K562 (cell line): ENCODE measurements around the gene OPA3. TPM values are rescaled to one million over a fixed set of nuclear protein-coding genes. Genes with fewer than 3 reads are reported as not detected.

Source experiments
- CBFB ChIP-seq: sonication (generic); formaldehyde crosslinking; IDR thresholded peaks from 2 replicates; pipeline ENCODE4 v1.4.0; 2020; ENCODE audit warnings: mild to moderate bottlenecking, missing genetic modification reagents
- CC2D1A ChIP-seq: fragments of 450-650 bp; IDR thresholded peaks from 2 replicates; pipeline ENCODE4 v1.6.1; 2017; ENCODE audit warnings: mild to moderate bottlenecking
- E2F3 ChIP-seq: fragments of 250-450 bp; sonication (Bioruptor Pico); IDR thresholded peaks from 2 replicates; pipeline ENCODE4 v1.4.0; 2020; ENCODE audit warnings: mild to moderate bottlenecking
- ELK1 ChIP-seq: sonication (generic); formaldehyde crosslinking; IDR thresholded peaks from 2 replicates; pipeline ENCODE4 v1.8.1; 2022; ENCODE audit warnings: missing genetic modification reagents
- ERF ChIP-seq: fragments of 450-650 bp; formaldehyde crosslinking; IDR thresholded peaks from 2 replicates; pipeline ENCODE4 v1.4.0; 2020; ENCODE audit warnings: mild to moderate bottlenecking, mixed read lengths
- HMG20A ChIP-seq: fragments of 450-650 bp; formaldehyde crosslinking; conservative IDR thresholded peaks from 2 replicates; pipeline ENCODE4 v1.4.0; 2020; ENCODE audit warnings: mild to moderate bottlenecking, mixed read lengths
- ID3 ChIP-seq, 2 experiments: fragments of 250-450 bp in 1 of 2; fragments of 450-650 bp in 1 of 2; sonication (Bioruptor Pico) in 1 of 2; IDR thresholded peaks; 2 replicates each; pipeline versions ENCODE4 v1.6.1 to v1.8.0; 2016 to 2021; ENCODE audit warnings: mild to moderate bottlenecking in 2 of 2, moderate library complexity in 2 of 2, missing compliant biosample characterization in 1 of 2, missing genetic modification characterization in 1 of 2
- LARP7 ChIP-seq: fragments of 450-650 bp; IDR thresholded peaks from 2 replicates; pipeline ENCODE4 v1.6.1; 2016
- MAZ ChIP-seq, 2 experiments: fragments of 450-650 bp in 1 of 2; sonication (generic) in 1 of 2; formaldehyde crosslinking; IDR thresholded peaks in 1 of 2; conservative IDR thresholded peaks in 1 of 2; 2 replicates each; pipeline versions ENCODE4 v1.4.0 to v1.5.0; 2020; ENCODE audit warnings: mild to moderate bottlenecking in 1 of 2, missing genetic modification reagents in 1 of 2
- MECOM ChIP-seq: fragments of 250-450 bp; sonication (Bioruptor Pico); IDR thresholded peaks from 2 replicates; pipeline ENCODE4 v1.8.0; 2022; ENCODE audit warnings: inconsistent platforms
- PHF21A ChIP-seq: fragments of 450-650 bp; IDR thresholded peaks from 2 replicates; pipeline ENCODE4 v1.6.1; 2017; ENCODE audit warnings: low read depth, borderline replicate concordance
- POLR2AphosphoS2 ChIP-seq: IDR thresholded peaks from 2 replicates; pipeline ENCODE4 v1.6.1; 2012; ENCODE audit warnings: low read length, improper control_type of control experiment
- THRAP3 ChIP-seq: fragments of 450-650 bp; IDR thresholded peaks from 2 replicates; pipeline ENCODE4 v1.6.1; 2016; ENCODE audit warnings: mild to moderate bottlenecking, inconsistent platforms, borderline replicate concordance
- ZBTB49 ChIP-seq: sonication (generic); formaldehyde crosslinking; IDR thresholded peaks from 2 replicates; pipeline ENCODE4 v1.8.0; 2022; ENCODE audit warnings: missing genetic modification reagents, mild to moderate bottlenecking, borderline replicate concordance
- ZC3H4 ChIP-seq: sonication (generic); formaldehyde crosslinking; IDR thresholded peaks from 2 replicates; pipeline ENCODE4 v1.9.0; 2021; ENCODE audit warnings: missing genetic modification reagents, borderline replicate concordance
- ZFX ChIP-seq: sonication (generic); formaldehyde crosslinking; IDR thresholded peaks from 2 replicates; pipeline ENCODE4 v1.8.0; 2022; ENCODE audit warnings: mild to moderate bottlenecking, missing genetic modification reagents, moderate library complexity
- ZNF140 ChIP-seq: fragments of 250-450 bp; sonication (Bioruptor Pico); IDR thresholded peaks from 2 replicates; pipeline ENCODE4 v1.8.0; 2021; ENCODE audit warnings: moderate library complexity, mild to moderate bottlenecking, inconsistent platforms
- ZNF274 ChIP-seq: IDR thresholded peaks from 2 replicates; pipeline ENCODE4 v1.6.1; 2011; ENCODE audit warnings: low read depth, mild to moderate bottlenecking, low read length, moderate library complexity, borderline replicate concordance
- polyA plus RNA-seq, 8 experiments: library from polyadenylated mRNA; depleted of rRNA in 4 of 8; stranded (reverse) in 5 of 8; unstranded in 3 of 8; fragments of >200 nt; fragmentation: Nextera tagmentation in 2 of 8; fragmentation: Illumina TruSeq in 1 of 8; extraction: Ambion mirVana in 2 of 8; extraction: Trizol in 1 of 8; gene quantifications; 2 replicates each; pipeline versions ENCODE4 v1.2.1 to v1.2.3, GENCODE V29; 2011 to 2014; ENCODE audit warnings: inconsistent platforms in 1 of 8, missing spikeins in 1 of 8
- total RNA-seq, 7 experiments: library from RNA; depleted of rRNA in 6 of 7; stranded (reverse); fragments of >200 nt in 6 of 7; fragmentation: Illumina TruSeq in 2 of 7; extraction: Trizol in 2 of 7; gene quantifications; 2 replicates each; pipeline versions ENCODE4 v1.2.1 to v1.2.3, GENCODE V29; 2011 to 2021; ENCODE audit warnings: low replicate concordance in 1 of 7
- TF ChIP-seq, protein P1 (sequence below): fragments of 150-350 bp; conservative IDR thresholded peaks from 2 replicates; pipeline ENCODE4 v1.6.1; 2014; ENCODE audit warnings: low read length

Gene OPA3
- total and polyA plus RNA-seq, 9 of the 15 experiments (the other 6 are each of a cell fraction or from before 2014, with no cell fraction given), result 1.4 to 18.8 (median 9.0) TPM

- TF ChIP-seq ZFX (CRISPR knock-in tag) (peak; percentile 62; the same call in 1 of the 2 replicates), CBFB (no peak), ZC3H4 (CRISPR knock-in tag) (no peak), HMG20A (CRISPR knock-in tag) (no peak), PHF21A (peak; percentile 88; the same call in 1 of the 2 replicates), ZNF140 (CRISPR knock-in tag) (no peak), E2F3 (CRISPR knock-in tag) (no peak), CC2D1A (peak; percentile 88), ERF (CRISPR knock-in tag) (no peak), ZNF274 (no peak), MAZ (CRISPR knock-in tag; conservative IDR thresholded peaks at IDR 0.05 in 1 of 2, IDR thresholded peaks at IDR 0.05 in 1 of 2) (peak; percentile 55 to 63; a peak in 3 of 4 replicates), ZBTB49 (CRISPR knock-in tag) (no peak), LARP7 (no peak), ID3 (CRISPR knock-in tag; IDR thresholded peaks at IDR 0.05) (no peak), ID3 (tag; IDR thresholded peaks at IDR 0.05) (peak; percentile 90), THRAP3 (no peak), ELK1 (no peak), MECOM (CRISPR knock-in tag) (peak; percentile 19; the same call in 1 of the 2 replicates), POLR2AphosphoS2 (no peak)
- TF ChIP-seq, protein P1, sequence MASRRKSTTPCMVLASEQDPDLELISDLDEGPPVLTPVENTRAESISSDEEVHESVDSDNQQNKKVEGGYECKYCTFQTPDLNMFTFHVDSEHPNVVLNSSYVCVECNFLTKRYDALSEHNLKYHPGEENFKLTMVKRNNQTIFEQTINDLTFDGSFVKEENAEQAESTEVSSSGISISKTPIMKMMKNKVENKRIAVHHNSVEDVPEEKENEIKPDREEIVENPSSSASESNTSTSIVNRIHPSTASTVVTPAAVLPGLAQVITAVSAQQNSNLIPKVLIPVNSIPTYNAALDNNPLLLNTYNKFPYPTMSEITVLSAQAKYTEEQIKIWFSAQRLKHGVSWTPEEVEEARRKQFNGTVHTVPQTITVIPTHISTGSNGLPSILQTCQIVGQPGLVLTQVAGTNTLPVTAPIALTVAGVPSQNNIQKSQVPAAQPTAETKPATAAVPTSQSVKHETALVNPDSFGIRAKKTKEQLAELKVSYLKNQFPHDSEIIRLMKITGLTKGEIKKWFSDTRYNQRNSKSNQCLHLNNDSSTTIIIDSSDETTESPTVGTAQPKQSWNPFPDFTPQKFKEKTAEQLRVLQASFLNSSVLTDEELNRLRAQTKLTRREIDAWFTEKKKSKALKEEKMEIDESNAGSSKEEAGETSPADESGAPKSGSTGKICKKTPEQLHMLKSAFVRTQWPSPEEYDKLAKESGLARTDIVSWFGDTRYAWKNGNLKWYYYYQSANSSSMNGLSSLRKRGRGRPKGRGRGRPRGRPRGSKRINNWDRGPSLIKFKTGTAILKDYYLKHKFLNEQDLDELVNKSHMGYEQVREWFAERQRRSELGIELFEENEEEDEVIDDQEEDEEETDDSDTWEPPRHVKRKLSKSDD, result peak; percentile 68; the same call in 1 of the 2 replicates
These were observed 106.0 kb downstream of the OPA3 start (continued) for GRCh38 chr19:45478454-45479238.
